Panc1 (cell line): ENCODE data around the gene CORO2B. TPM values are rescaled to one million over a fixed set of nuclear protein-coding genes. Genes with fewer than 3 reads are reported as not detected.
"Not testable (repeated sequence)": the region's sequence is repeated elsewhere in the genome, so short reads cannot be mapped to it uniquely, and the experiment has no call there.

Experiments
- ATAC-seq: fragments of 200-7000 bp; cut with Tn5 transposase; 2 replicates; pipeline ENCODE4 v1.9.1; 2020; ENCODE audit warnings: mild to moderate bottlenecking, moderate library complexity
- BruUV-seq: library from RNA; stranded (reverse); fragments of 400-500 nt; replicated peaks from 2 replicates; lab custom pipeline; 2021; lab: Mats Ljungman, UMichigan
- CTCF ChIA-PET: fragments of 300-600 bp; sonication (Branson Sonifier 250); formaldehyde crosslinking; loops from one replicate; lab custom pipeline; 2022; ENCODE audit warnings: antibody characterized with exemption; lab: Charles Lee
- POLR2A ChIA-PET: fragments of 300-600 bp; sonication (Branson Sonifier 250); formaldehyde crosslinking; loops from one replicate; lab custom pipeline; 2022; ENCODE audit warnings: antibody characterized with exemption; lab: Charles Lee
- DNase-seq: peaks from one replicate; pipeline ENCODE4 v3.0.0-alpha.2; 2010; ENCODE audit warnings: low read depth, low spot score
- H3K27ac ChIP-seq: 2 replicates; pipeline ENCODE4 v1.5.1; 2011; ENCODE audit warnings: mild to moderate bottlenecking, low read length, inconsistent platforms
- H3K27me3 ChIP-seq: fragments of 200-500 bp; sonication (Bioruptor generic); 2 replicates; pipeline ENCODE4 v1.6.0; 2014; ENCODE audit warnings: low read length, inconsistent platforms; ENCODE audit not compliant: control insufficient read depth, insufficient read depth
- H3K36me3 ChIP-seq: fragments of 200-500 bp; sonication (Bioruptor generic); 2 replicates; pipeline ENCODE4 v1.5.1; 2014; ENCODE audit warnings: inconsistent platforms, mild to moderate bottlenecking, low read length, moderate library complexity; ENCODE audit not compliant: control insufficient read depth, insufficient read depth
- H3K4me1 ChIP-seq: 2 replicates; pipeline ENCODE4 v1.5.1; 2011; ENCODE audit warnings: inconsistent platforms, mild to moderate bottlenecking, low read length, moderate library complexity; ENCODE audit not compliant: control insufficient read depth, insufficient read depth
- H3K4me3 ChIP-seq, 2 experiments: 2 replicates each; pipeline ENCODE4 v1.5.1; 2011 to 2012; ENCODE audit warnings: low read depth in 2 of 2, low read length in 2 of 2, mild to moderate bottlenecking in 2 of 2, inconsistent platforms in 1 of 2, moderate library complexity in 1 of 2
- H3K9me3 ChIP-seq: fragments of 200-500 bp; sonication (Bioruptor generic); 2 replicates; pipeline ENCODE4 v1.5.1; 2014; ENCODE audit warnings: low read depth, mild to moderate bottlenecking, inconsistent platforms, low read length, moderate library complexity; ENCODE audit not compliant: control insufficient read depth, insufficient read depth
- POLR2AphosphoS5 ChIP-seq: IDR thresholded peaks from 2 replicates; pipeline ENCODE4 v1.6.1; 2012; ENCODE audit warnings: mild to moderate bottlenecking, low read depth, low read length, moderate library complexity
- SIN3A ChIP-seq: IDR thresholded peaks from 2 replicates; pipeline ENCODE4 v1.6.1; 2012; ENCODE audit warnings: low read depth, mild to moderate bottlenecking, low read length, moderate library complexity, borderline replicate concordance; ENCODE audit not compliant: insufficient read depth
- TCF7L2 ChIP-seq: IDR thresholded peaks from 2 replicates; pipeline ENCODE4 v1.6.1; 2011; ENCODE audit warnings: mild to moderate bottlenecking, low read depth, low read length, inconsistent platforms
- in situ Hi-C: cut with HindIII; loops from 2 replicates; pipeline ENCODE4 v1.10.0; 2016; ENCODE audit warnings: low sequenced_read_pairs, low pct_unique_long_range_greater_than_20kb
- intact Hi-C: fragments of 100-400 bp; cut with micrococcal nuclease; formaldehyde crosslinking; loops from one replicate; pipeline ENCODE4 v1.10.0; 2022; ENCODE audit not compliant: unreplicated experiment
- total RNA-seq: library from RNA; stranded (reverse); gene quantifications from one replicate; pipeline ENCODE4 v1.2.1, GENCODE V29; 2021; ENCODE audit not compliant: unreplicated experiment
- TF ChIP-seq, protein P1 (sequence below): fragments of 450-650 bp; IDR thresholded peaks from 2 replicates; pipeline ENCODE4 v1.5.1; 2017; ENCODE audit warnings: mild to moderate bottlenecking
- TF ChIP-seq, protein P2 (sequence below), 2 experiments: IDR thresholded peaks; 2 replicates each; pipeline ENCODE4 v1.6.1; 2011 to 2012; ENCODE audit warnings: low read depth in 2 of 2, control low read depth in 1 of 2, low read length in 1 of 2, mild to moderate bottlenecking in 1 of 2, moderate library complexity in 1 of 2; ENCODE audit not compliant: insufficient read depth in 1 of 2

CORO2B gene
- total RNA-seq, 1 experiment from 2014 or later: 0.36 TPM

DNA sequence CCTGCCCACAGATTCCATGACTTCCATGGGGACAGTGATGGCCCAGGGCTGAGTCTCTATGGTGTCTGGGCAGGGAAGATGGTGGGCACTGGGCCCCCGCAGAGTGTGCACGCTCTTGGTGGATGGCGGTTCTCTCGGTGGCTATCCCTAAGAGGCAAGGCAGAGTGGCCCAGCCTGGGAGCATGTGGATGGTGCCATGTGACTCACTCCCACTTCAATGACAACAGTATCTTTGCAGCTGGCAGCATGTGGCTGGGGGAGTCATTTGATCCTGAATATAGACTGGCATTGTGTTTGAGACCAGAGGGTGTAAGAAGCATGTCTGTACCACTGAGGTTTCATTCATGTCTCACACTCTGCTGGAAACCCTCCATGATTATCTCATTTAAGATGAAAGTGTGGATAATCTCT lies 101.2 kb downstream of the CORO2B start:
- Histone ChIP-seq H3K27ac (no peak overlapping the region), H3K27me3 (no peaks in the 10 kb centered on the region), H3K4me3 (no peak overlapping the region), H3K4me1 (no peaks in the 10 kb centered on the region), H3K9me3 (no peaks in the 10 kb centered on the region), H3K36me3 (no peaks in the 10 kb centered on the region)
- CTCF ChIA-PET: no interaction called here
- BruUV-seq: no TSS peak
- intact Hi-C loops (no loop called here), in situ Hi-C loops (no loop called here)
- no peak for DNase-seq
- no peak for ATAC-seq
- POLR2A ChIA-PET: no interaction called here
- TF ChIP-seq TCF7L2 (no peak), SIN3A (no peak)
- TF ChIP-seq, protein P1, sequence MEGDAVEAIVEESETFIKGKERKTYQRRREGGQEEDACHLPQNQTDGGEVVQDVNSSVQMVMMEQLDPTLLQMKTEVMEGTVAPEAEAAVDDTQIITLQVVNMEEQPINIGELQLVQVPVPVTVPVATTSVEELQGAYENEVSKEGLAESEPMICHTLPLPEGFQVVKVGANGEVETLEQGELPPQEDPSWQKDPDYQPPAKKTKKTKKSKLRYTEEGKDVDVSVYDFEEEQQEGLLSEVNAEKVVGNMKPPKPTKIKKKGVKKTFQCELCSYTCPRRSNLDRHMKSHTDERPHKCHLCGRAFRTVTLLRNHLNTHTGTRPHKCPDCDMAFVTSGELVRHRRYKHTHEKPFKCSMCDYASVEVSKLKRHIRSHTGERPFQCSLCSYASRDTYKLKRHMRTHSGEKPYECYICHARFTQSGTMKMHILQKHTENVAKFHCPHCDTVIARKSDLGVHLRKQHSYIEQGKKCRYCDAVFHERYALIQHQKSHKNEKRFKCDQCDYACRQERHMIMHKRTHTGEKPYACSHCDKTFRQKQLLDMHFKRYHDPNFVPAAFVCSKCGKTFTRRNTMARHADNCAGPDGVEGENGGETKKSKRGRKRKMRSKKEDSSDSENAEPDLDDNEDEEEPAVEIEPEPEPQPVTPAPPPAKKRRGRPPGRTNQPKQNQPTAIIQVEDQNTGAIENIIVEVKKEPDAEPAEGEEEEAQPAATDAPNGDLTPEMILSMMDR: no peak
- TF ChIP-seq, protein P2, sequence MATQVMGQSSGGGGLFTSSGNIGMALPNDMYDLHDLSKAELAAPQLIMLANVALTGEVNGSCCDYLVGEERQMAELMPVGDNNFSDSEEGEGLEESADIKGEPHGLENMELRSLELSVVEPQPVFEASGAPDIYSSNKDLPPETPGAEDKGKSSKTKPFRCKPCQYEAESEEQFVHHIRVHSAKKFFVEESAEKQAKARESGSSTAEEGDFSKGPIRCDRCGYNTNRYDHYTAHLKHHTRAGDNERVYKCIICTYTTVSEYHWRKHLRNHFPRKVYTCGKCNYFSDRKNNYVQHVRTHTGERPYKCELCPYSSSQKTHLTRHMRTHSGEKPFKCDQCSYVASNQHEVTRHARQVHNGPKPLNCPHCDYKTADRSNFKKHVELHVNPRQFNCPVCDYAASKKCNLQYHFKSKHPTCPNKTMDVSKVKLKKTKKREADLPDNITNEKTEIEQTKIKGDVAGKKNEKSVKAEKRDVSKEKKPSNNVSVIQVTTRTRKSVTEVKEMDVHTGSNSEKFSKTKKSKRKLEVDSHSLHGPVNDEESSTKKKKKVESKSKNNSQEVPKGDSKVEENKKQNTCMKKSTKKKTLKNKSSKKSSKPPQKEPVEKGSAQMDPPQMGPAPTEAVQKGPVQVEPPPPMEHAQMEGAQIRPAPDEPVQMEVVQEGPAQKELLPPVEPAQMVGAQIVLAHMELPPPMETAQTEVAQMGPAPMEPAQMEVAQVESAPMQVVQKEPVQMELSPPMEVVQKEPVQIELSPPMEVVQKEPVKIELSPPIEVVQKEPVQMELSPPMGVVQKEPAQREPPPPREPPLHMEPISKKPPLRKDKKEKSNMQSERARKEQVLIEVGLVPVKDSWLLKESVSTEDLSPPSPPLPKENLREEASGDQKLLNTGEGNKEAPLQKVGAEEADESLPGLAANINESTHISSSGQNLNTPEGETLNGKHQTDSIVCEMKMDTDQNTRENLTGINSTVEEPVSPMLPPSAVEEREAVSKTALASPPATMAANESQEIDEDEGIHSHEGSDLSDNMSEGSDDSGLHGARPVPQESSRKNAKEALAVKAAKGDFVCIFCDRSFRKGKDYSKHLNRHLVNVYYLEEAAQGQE (IDR thresholded peaks at IDR 0.05; ENCODE audit: insufficient read depth in 1 of 2, low read depth in 2 of 2, low read length in 1 of 2): no peak

DNA sequence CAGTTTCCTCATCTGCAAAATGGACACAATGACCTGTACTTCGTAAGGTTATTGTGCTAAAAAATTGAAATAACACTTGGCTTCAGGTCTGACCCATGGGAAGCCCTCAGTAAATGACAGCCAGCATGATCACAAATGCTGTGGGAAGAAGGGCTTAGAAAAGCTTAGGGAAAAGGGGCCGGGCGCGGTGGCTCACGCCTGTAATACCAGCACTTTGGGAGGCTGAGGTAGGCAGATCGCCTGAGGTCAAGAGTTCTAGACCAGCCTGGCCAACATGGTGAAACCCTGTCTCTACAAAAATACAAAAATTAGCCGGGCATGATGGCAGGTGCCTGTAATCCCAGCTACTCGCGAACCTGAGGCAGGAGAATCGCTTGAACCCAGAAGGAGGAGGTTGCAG lies 102.0 kb downstream of the CORO2B start:
- H3K4me1 ChIP-seq, ATAC-seq, BruUV-seq, H3K4me3 ChIP-seq, DNase-seq, POLR2A ChIA-PET, CTCF ChIA-PET, intact Hi-C loops, H3K27ac ChIP-seq, H3K27me3 ChIP-seq, H3K9me3 ChIP-seq, H3K36me3 ChIP-seq, in situ Hi-C loops: not testable (repeated sequence)

DNA sequence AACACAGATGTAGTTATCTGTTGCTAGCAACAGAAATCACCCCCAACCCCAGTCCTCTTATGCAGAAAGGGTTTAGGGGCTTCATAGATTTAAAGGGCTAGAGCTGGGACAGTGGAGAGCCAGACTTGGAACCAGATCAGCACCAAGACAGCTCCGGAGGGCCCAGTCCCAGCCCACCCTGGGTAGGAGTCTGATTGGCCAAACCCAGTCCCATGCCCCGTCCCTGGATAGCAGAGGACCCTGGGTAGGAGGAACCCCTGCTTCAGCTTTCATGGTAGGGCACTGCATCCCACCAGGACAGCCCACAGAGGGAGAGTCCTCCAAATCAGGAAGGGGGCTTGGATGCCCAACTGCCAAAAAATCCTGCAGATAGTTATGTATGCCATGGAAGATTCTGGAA lies 103.0 kb downstream of the CORO2B start:
- CTCF ChIA-PET: no interaction called here
- no peak for ATAC-seq
- Histone ChIP-seq H3K27ac (no peak overlapping the region), H3K4me1 (no peaks in the 10 kb centered on the region), H3K27me3 (no peaks in the 10 kb centered on the region), H3K4me3 (no peak overlapping the region), H3K36me3 (no peaks in the 10 kb centered on the region), H3K9me3 (no peaks in the 10 kb centered on the region)
- no peak for DNase-seq
- intact Hi-C loops: no loop called here
- POLR2A ChIA-PET: no interaction called here
- no TSS peak for BruUV-seq
- in situ Hi-C loops: no loop called here
- no peak for TF ChIP-seq SIN3A
- TF ChIP-seq, protein P1: no peak
- TF ChIP-seq TCF7L2: no peak
- TF ChIP-seq POLR2AphosphoS5: no peak
- TF ChIP-seq, protein P2 (IDR thresholded peaks at IDR 0.05; ENCODE audit: insufficient read depth in 1 of 2, low read depth in 2 of 2, low read length in 1 of 2): no peak
